Liver (tissue), 9 donors: ENCODE measurements around the gene RNF215. TPM values are rescaled to one million over a fixed set of nuclear protein-coding genes. Genes with fewer than 3 reads are reported as not detected.

Experiments
- DNase-seq: peaks from one replicate; pipeline ENCODE4 v3.0.0-alpha.2; 2017; ENCODE audit warnings: low spot score
- H3K27ac ChIP-seq, 2 donors: one replicate each; pipeline ENCODE4 v1.7.0; 2013; ENCODE audit warnings: inconsistent platforms in 2 of 2, low read length in 2 of 2, control low read depth in 1 of 2, low read depth in 1 of 2, mild to moderate bottlenecking in 1 of 2
- H3K27me3 ChIP-seq, 4 donors: one replicate each; pipeline versions ENCODE4 v1.6.1 to v1.7.0; 2013; ENCODE audit warnings: low read length in 3 of 4, inconsistent platforms in 1 of 4, mild to moderate bottlenecking in 1 of 4, moderate library complexity in 1 of 4; ENCODE audit not compliant: control insufficient read depth in 4 of 4, insufficient read depth in 4 of 4
- H3K36me3 ChIP-seq, 4 donors: one replicate each; pipeline versions ENCODE4 v1.6.1 to v1.7.0; 2013; ENCODE audit warnings: low read length in 3 of 4, mild to moderate bottlenecking in 3 of 4, low read depth in 1 of 4, moderate library complexity in 1 of 4; ENCODE audit not compliant: control insufficient read depth in 4 of 4, insufficient read depth in 3 of 4
- H3K4me1 ChIP-seq, 4 donors: one replicate each; pipeline versions ENCODE4 v1.6.1 to v1.7.0; 2013; ENCODE audit warnings: low read length in 3 of 4, mild to moderate bottlenecking in 3 of 4, moderate library complexity in 1 of 4; ENCODE audit not compliant: control insufficient read depth in 4 of 4, insufficient read depth in 4 of 4
- H3K4me3 ChIP-seq, 3 donors: one replicate each; pipeline versions ENCODE4 v1.6.1 to v1.7.0; 2013; ENCODE audit warnings: low read length in 3 of 3, control low read depth in 1 of 3, low read depth in 1 of 3, mild to moderate bottlenecking in 1 of 3
- H3K9ac ChIP-seq, 2 donors: one replicate each; pipeline ENCODE4 v1.7.0; 2013; ENCODE audit warnings: low read length in 2 of 2, mild to moderate bottlenecking in 2 of 2, moderate library complexity in 2 of 2, control low read depth in 1 of 2, low read depth in 1 of 2
- H3K9me3 ChIP-seq, 4 donors: one replicate each; pipeline versions ENCODE4 v1.6.1 to v1.7.0; 2013; ENCODE audit warnings: low read length in 3 of 4; ENCODE audit not compliant: control insufficient read depth in 4 of 4
- ATF3 ChIP-seq: IDR thresholded peaks from 2 replicates; pipeline ENCODE4 v1.6.1; 2016; ENCODE audit warnings: antibody characterized with exemption
- CTCF ChIP-seq: fragments of 150-350 bp; IDR thresholded peaks from 2 replicates; pipeline ENCODE4 v1.5.1; 2017; ENCODE audit warnings: improper control_type of control experiment, low read depth, low read length; ENCODE audit not compliant: missing input control
- EGR1 ChIP-seq, 2 donors: IDR thresholded peaks; 2 replicates each; pipeline ENCODE4 v1.6.1; 2016 to 2018; ENCODE audit warnings: antibody characterized with exemption in 2 of 2, low read depth in 2 of 2
- FOXA1 ChIP-seq: IDR thresholded peaks from 2 replicates; pipeline ENCODE4 v1.6.1; 2016; ENCODE audit warnings: antibody characterized with exemption
- FOXA2 ChIP-seq: IDR thresholded peaks from 2 replicates; pipeline ENCODE4 v1.6.1; 2016; ENCODE audit warnings: antibody characterized with exemption
- GABPA ChIP-seq, 2 donors: IDR thresholded peaks in 1 of 2; conservative IDR thresholded peaks in 1 of 2; 2 replicates each; pipeline ENCODE4 v1.6.1; 2016; ENCODE audit warnings: antibody characterized with exemption in 2 of 2, mild to moderate bottlenecking in 1 of 2, moderate library complexity in 1 of 2
- HNF4A ChIP-seq, 2 donors: conservative IDR thresholded peaks; 2 replicates each; pipeline ENCODE4 v1.6.1; 2016; ENCODE audit warnings: antibody characterized with exemption in 2 of 2, mild to moderate bottlenecking in 2 of 2
- HNF4G ChIP-seq: IDR thresholded peaks from 2 replicates; pipeline ENCODE4 v1.6.1; 2016; ENCODE audit warnings: antibody characterized with exemption
- JUND ChIP-seq, 2 donors: IDR thresholded peaks; 2 replicates each; pipeline ENCODE4 v1.6.1; 2016; ENCODE audit warnings: antibody characterized with exemption in 2 of 2
- MAX ChIP-seq: IDR thresholded peaks from 2 replicates; pipeline ENCODE4 v1.6.1; 2016; ENCODE audit warnings: antibody characterized with exemption
- NR2F2 ChIP-seq: IDR thresholded peaks from 2 replicates; pipeline ENCODE4 v1.6.1; 2016; ENCODE audit warnings: antibody characterized with exemption
- RAD21 ChIP-seq, 2 donors: IDR thresholded peaks; 2 replicates each; pipeline ENCODE4 v1.6.1; 2016; ENCODE audit warnings: antibody characterized with exemption in 2 of 2, mild to moderate bottlenecking in 2 of 2
- REST ChIP-seq: IDR thresholded peaks from 2 replicates; pipeline ENCODE4 v1.6.1; 2016; ENCODE audit warnings: antibody characterized with exemption, mild to moderate bottlenecking
- RXRA ChIP-seq, 2 donors: IDR thresholded peaks; 2 replicates each; pipeline ENCODE4 v1.6.1; 2017 to 2018; ENCODE audit warnings: antibody characterized with exemption in 2 of 2, mild to moderate bottlenecking in 1 of 2
- SP1 ChIP-seq: IDR thresholded peaks from 2 replicates; pipeline ENCODE4 v1.6.1; 2018; ENCODE audit warnings: antibody characterized with exemption, mild to moderate bottlenecking
- TAF1 ChIP-seq: conservative IDR thresholded peaks from 2 replicates; pipeline ENCODE4 v1.6.1; 2016; ENCODE audit warnings: antibody characterized with exemption, mild to moderate bottlenecking
- YY1 ChIP-seq: IDR thresholded peaks from 2 replicates; pipeline ENCODE4 v1.6.1; 2016; ENCODE audit warnings: antibody characterized with exemption, mild to moderate bottlenecking
- ZBTB33 ChIP-seq: IDR thresholded peaks from 2 replicates; pipeline ENCODE4 v1.6.1; 2016; ENCODE audit warnings: antibody characterized with exemption
- WGBS: extraction: QIAGEN DNeasy Blood & Tissue Kit; methylation state at CpG from one replicate; pipeline ENCODE4 v1.1.7; 2013; 5-methylcytosine and 5-hydroxymethylcytosine counted together
- polyA plus RNA-seq, 2 donors: library from polyadenylated mRNA; stranded (reverse) in 1 of 2; unstranded in 1 of 2; fragments of 200-250 nt in 1 of 2; fragments of >200 nt in 1 of 2; fragmentation: Nextera tagmentation in 1 of 2; extraction: Ambion mirVana in 1 of 2; gene quantifications; one replicate each; pipeline versions ENCODE4 v1.2.1 to v1.2.3, GENCODE V29; 2013 to 2015
- total RNA-seq, 2 donors: library from RNA; depleted of rRNA; stranded (reverse); fragments of >200 nt; gene quantifications; one replicate each; pipeline ENCODE4 v1.2.3, GENCODE V29; 2014
- donor health status: healthy.
- donor health status: healthy.
- donor health status: healthy.
- donor health status: healthy.
- donor health status: healthy.

RNF215 gene
- total and polyA plus RNA-seq, 4 donors = 0.71 to 7.3 (median 5.8) TPM

GRCh38 chr22:30351226-30351625 is 36.0 kb downstream of the RNF215 start:
- TF ChIP-seq REST (no peak), YY1 (no peak), CTCF (no peak), HNF4G (no peak), NR2F2 (no peak), JUND (IDR thresholded peaks at IDR 0.05) (no peak), RXRA (IDR thresholded peaks at IDR 0.05) (no peak), SP1 (no peak), MAX (no peak), TAF1 (no peak), FOXA2 (no peak), ZBTB33 (no peak), RAD21 (IDR thresholded peaks at IDR 0.05) (no peak), ATF3 (no peak), HNF4A (conservative IDR thresholded peaks at IDR 0.05) (no peak), FOXA1 (no peak), EGR1 (IDR thresholded peaks at IDR 0.05; ENCODE audit: low read depth in 2 of 2) (no peak), GABPA (IDR thresholded peaks at IDR 0.05 in 1 of 2, conservative IDR thresholded peaks at IDR 0.05 in 1 of 2) (no peak)
- Histone ChIP-seq H3K4me1 (peaks cover 6 to 27% (median 22%) of the 10 kb centered on the region in 4 donors), H3K36me3 (peaks cover 18 to 54% (median 36%) of the 10 kb centered on the region in 4 donors), H3K9ac (no peak overlapping the region), H3K27me3 (no peaks in the 10 kb centered on the region), H3K27ac (no peak overlapping the region), H3K9me3 (no peaks in the 10 kb centered on the region), H3K4me3 (no peak overlapping the region)
- no peak for DNase-seq
- WGBS = 95% methylated on average over 3 of the region's 3 CpGs
